SHP77 treated with DMSO at 0.1 percent for 48 hours (cell line): ENCODE measurements around the gene EEIG1.
A peak's percentile ranks its signal among the peaks of the same experiment; 100 is the strongest.

ENCODE experiments used
- DNase-seq: peaks from one replicate; lab custom pipeline; 2025; lab: John Stamatoyannopoulos, UW

Gene EEIG1

DNA sequence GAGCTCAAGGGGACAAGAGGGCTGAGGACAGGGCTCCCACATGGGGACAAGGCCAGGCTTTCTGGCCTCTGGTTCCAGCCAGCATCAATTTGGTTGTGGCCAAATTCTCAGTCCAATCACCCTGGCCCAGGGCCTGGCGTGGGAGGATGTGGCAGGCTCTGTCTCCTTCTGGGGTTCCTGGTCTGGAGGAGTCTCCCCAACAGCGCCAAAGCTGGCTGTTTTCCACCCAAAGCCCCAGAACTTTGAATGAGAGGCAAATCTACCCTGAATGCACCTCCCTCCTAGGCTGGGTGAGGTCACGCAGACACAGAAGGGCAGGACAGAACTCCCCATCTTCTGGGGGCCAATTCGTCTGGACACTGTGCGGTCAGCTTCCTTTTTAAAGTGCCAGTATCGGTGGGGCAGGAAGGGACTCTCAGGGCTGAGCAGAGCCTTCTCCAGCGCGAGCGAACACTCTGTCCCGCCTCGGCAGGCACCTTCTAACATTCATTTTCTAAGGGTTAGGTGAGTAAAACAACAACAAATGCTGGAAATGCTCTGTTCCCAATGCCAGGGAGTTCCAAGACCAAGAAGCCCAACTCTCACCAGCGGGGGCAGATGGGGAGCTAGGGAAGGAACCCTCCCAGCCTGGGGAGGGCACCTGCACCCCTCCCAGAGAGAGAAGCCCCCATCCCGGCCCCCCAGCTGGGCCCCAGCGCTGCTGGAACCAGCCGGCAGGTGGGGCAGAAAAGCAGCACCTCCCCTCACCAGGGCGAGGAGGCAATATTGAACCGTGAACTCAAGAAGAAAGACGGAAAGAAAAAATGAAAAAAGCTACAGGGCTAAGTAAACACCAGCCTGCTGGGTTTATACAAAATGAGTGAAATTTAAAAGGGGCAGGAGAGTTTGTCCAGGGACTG is 39.5 kb downstream of the EEIG1 start:
- no peak for DNase-seq

- DNase-seq, result no peak
Observed at GRCh38 chr9:127940593-127940992, 40.2 kb downstream of the EEIG1 start.

DNA sequence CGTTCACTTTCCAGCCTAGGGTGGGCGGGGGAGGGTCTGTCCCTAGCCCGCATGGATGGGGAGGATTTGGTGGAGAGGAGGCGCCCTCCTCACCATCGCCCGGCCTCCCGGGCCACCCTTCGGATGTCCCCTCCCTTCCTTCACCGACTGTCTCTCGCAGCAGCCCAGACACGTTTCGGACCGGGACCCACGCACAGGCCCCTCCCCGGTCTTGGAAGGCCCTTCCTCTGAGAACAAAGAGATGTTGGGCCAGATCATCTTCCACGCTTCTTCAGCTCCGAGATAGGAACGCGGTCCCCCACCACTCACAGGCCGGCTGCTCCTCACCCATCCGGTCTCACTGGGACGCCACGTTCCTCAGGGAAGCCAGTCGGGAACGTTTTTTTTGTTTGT is 42.5 kb downstream of the EEIG1 start:
- no peak for DNase-seq

GRCh38 chr9:127937388-127938297 is 43.1 kb downstream of the EEIG1 start, which contains the start of gene DPM2:
DPM2 (minus strand) TSS chr9:127937854; CDS start chr9:127937820, 34 bp downstream.
- DNase-seq, result peak; percentile 67

- no peak for DNase-seq
Observed at GRCh38 chr9:127937056-127937387, 43.8 kb downstream of the EEIG1 start.

GRCh38 chr9:127936347-127936852 is 44.4 kb downstream of the EEIG1 start:
- no peak for DNase-seq

DNA sequence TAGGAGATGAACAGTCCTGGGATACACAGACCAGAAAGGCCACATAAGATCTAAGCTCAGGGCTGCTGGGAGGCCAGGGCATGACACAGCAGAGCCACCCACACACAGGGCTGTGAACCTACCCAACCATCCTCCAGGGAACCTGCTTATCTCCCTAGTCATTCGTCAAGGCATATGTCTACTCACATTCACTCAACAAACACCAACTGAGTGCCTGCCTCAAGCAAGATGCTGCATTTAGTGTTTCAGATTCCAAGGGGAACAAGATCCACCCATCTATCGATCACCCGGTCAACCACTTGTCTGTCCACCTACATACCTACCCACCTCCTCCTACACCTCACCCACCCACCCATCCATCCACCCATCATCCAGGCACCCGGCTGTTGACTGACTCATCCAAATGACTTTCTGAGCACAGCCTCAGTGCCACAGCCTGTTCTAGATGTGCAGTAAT is 45.0 kb downstream of the EEIG1 start:
- DNase-seq, result no peak

DNA sequence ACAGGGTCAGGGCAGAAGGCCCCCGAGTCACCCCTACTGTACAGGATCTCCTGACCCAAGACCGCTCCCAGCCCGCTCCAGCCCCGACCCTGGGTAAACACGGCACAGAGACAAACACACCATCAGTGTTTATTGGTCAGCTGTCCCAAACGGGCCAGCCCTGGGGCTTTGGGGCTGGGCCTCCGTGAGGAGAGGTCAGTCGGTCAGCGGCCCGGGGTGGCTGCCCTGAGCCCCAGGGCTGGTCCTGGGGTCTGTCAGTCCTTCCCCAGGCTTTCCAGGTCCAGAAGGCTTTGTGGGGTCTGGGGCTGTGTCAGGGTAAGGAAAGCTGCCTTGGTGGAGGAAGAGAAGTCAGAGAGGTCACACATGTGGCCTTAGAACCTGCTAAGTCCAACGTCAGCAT is 45.8 kb downstream of the EEIG1 start:
- no peak for DNase-seq

- DNase-seq, result no peak
Observed at GRCh38 chr9:127934248-127934647, 46.5 kb downstream of the EEIG1 start.

- DNase-seq, result peak; percentile 36
Observed at GRCh38 chr9:127931092-127931881, 49.5 kb downstream of the EEIG1 start.
